Aorta (tissue), 5 donors: ENCODE measurements around the gene STIP1. TPM values are rescaled to one million over a fixed set of nuclear protein-coding genes. Genes with fewer than 3 reads are reported as not detected.
A peak's percentile ranks its signal among the peaks of the same experiment; 100 is the strongest.

ENCODE experiments used
- ATAC-seq: fragments of 200-7000 bp; cut with Tn5 transposase; one replicate; pipeline ENCODE4 v1.9.1; 2022; ENCODE audit warnings: moderate library complexity; ENCODE audit not compliant: low FRiP score
- DNase-seq, 2 donors: peaks; one replicate each; pipeline ENCODE4 v3.0.0-alpha.2; 2020
- H3K27ac ChIP-seq, 2 donors: one replicate each; pipeline ENCODE4 v1.5.1; 2013; ENCODE audit warnings: low read length in 2 of 2, mild to moderate bottlenecking in 2 of 2, moderate library complexity in 2 of 2, control low read depth in 1 of 2, inconsistent platforms in 1 of 2, low read depth in 1 of 2
- H3K27me3 ChIP-seq, 2 donors: one replicate each; pipeline ENCODE4 v1.6.1; 2013; ENCODE audit warnings: control low read depth in 1 of 2, low read length in 1 of 2, mild to moderate bottlenecking in 1 of 2, moderate library complexity in 1 of 2; ENCODE audit not compliant: insufficient read depth in 2 of 2, control insufficient read depth in 1 of 2
- H3K36me3 ChIP-seq, 2 donors: one replicate each; pipeline ENCODE4 v1.6.1; 2013; ENCODE audit warnings: control low read depth in 1 of 2, low read length in 1 of 2, mild to moderate bottlenecking in 1 of 2; ENCODE audit not compliant: insufficient read depth in 2 of 2, control insufficient read depth in 1 of 2
- H3K4me1 ChIP-seq, 2 donors: one replicate each; pipeline ENCODE4 v1.6.1; 2013; ENCODE audit warnings: low read length in 2 of 2, control low read depth in 1 of 2, mild to moderate bottlenecking in 1 of 2, moderate library complexity in 1 of 2; ENCODE audit not compliant: insufficient read depth in 2 of 2, control insufficient read depth in 1 of 2
- H3K4me3 ChIP-seq, 2 donors: one replicate each; pipeline ENCODE4 v1.5.1; 2013; ENCODE audit warnings: low read length in 2 of 2, control low read depth in 1 of 2, mild to moderate bottlenecking in 1 of 2
- H3K9me3 ChIP-seq: one replicate; pipeline ENCODE4 v1.6.1; 2013; ENCODE audit warnings: mild to moderate bottlenecking, low read length; ENCODE audit not compliant: control insufficient read depth
- WGBS, 2 donors: extraction: QIAGEN DNeasy Blood & Tissue Kit; methylation state at CpG; one replicate each; pipeline ENCODE4 v1.1.7; 2013; 5-methylcytosine and 5-hydroxymethylcytosine counted together
- intact Hi-C, 2 donors: fragments of 100-400 bp; cut with DNase I; formaldehyde crosslinking; loops; one replicate each; pipeline versions ENCODE4 v1.14.2 to v1.15.0; 2022
- polyA plus RNA-seq, 2 donors: library from polyadenylated mRNA; stranded (reverse); fragments of 200-250 nt; gene quantifications; one replicate each; pipeline ENCODE4 v1.2.3, GENCODE V29; 2013
- total RNA-seq, 2 donors: library from RNA; stranded (reverse); fragmentation: NEBNext Ultra II Directional; extraction: Animal tissue kit (Norgen Biotek cat#: 25700); gene quantifications; one replicate each; pipeline ENCODE4 v1.2.1, GENCODE V29; 2021
- donor health status: healthy with polysubstance abuse.
- donor health status: Bipolar disorder and iron deficiency.
- donor health status: DM: no; HTN: no; CAD: no.
- donor health status: DM: no; HTN: no; CAD: no.
- donor health status: DM: yes; HTN: yes; CAD: no.

Gene STIP1
- total and polyA plus RNA-seq, 4 donors, result 31.0 to 111 (median 54.2) TPM

GRCh38 chr11:64165842-64166635 is 19.9 kb upstream of the STIP1 start, which contains the start of gene MACROD1:
MACROD1 (minus strand) TSS chr11:64166113; CDS start chr11:64165994, 119 bp downstream.
- Histone ChIP-seq H3K27me3 (no peaks in the 10 kb centered on the region), H3K9me3 (no peaks in the 10 kb centered on the region)

GRCh38 chr11:64170419-64170818 is 15.6 kb upstream of the STIP1 start:
- H3K4me1 ChIP-seq, result no peaks in the 10 kb centered on the region
- no peaks in the 10 kb centered on the region for H3K27me3 ChIP-seq
- DNase-seq, result no peak
- H3K4me3 ChIP-seq, result no peak overlapping the region
- WGBS, 2 donors, result 91% methylated on average over 4 of the region's 4 CpGs
- no peak overlapping the region for H3K27ac ChIP-seq
- no peak for ATAC-seq
- H3K9me3 ChIP-seq, result no peaks in the 10 kb centered on the region
- H3K36me3 ChIP-seq, result no peaks in the 10 kb centered on the region
- intact Hi-C loops, result no loop called here

More at GRCh38 chr11:64165842-64166635, 19.9 kb upstream of the STIP1 start, which contains the start of gene MACROD1:
- Histone ChIP-seq H3K36me3 (no peaks in the 10 kb centered on the region), H3K4me1 (no peaks in the 10 kb centered on the region), H3K4me3 (peak within 1 kb of the TSS; percentile 56 to 71), H3K27ac (no peak within 1 kb of the TSS)
- DNase-seq (peak; percentile 91 to 95), ATAC-seq (peak; percentile 93)
- intact Hi-C loops, result no loop called here
- 0 to 1% methylated on average over 72 to 92 of the region's 92 CpGs for WGBS, 2 donors

- intact Hi-C loops, result no loop called here
- no peaks in the 10 kb centered on the region for H3K4me1 ChIP-seq
- no peak overlapping the region for H3K27ac ChIP-seq
- H3K9me3 ChIP-seq, result no peaks in the 10 kb centered on the region
- WGBS, 2 donors, result 93 to 94% methylated on average over 4 of the region's 4 CpGs
- no peaks in the 10 kb centered on the region for H3K36me3 ChIP-seq
- ATAC-seq, result no peak
- no peaks in the 10 kb centered on the region for H3K27me3 ChIP-seq
- DNase-seq, result no peak
- no peak overlapping the region for H3K4me3 ChIP-seq
These were observed 12.2 kb upstream of the STIP1 start for GRCh38 chr11:64173616-64174355.

DNA sequence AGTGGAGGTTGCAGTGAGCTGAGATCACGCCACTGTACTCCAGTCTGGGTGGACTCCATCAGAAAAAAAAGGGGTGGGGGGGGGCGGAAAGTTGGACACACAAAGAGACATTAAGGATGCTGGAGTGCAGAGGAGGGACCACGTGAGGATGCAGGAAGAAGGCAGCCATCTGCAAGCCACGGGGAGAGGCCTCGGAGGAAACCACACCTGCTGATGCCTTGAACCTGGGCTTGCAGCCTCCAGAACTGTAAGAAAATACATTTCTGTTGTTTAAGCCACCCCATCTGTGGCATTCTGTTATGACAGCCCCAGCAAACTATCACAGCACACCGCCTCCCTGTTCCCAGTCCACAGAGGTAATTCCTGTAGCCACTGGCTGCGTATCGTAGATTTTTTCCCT is 9.2 kb upstream of the STIP1 start:
- Histone ChIP-seq H3K36me3 (no peaks in the 10 kb centered on the region), H3K9me3 (no peaks in the 10 kb centered on the region), H3K4me3 (no peak overlapping the region), H3K4me1 (no peaks in the 10 kb centered on the region), H3K27me3 (no peaks in the 10 kb centered on the region), H3K27ac (no peak overlapping the region)
- ATAC-seq (no peak), DNase-seq (no peak)
- WGBS, 2 donors, result 91 to 95% methylated on average over 8 of the region's 8 CpGs
- intact Hi-C loops, result no loop called here

DNA sequence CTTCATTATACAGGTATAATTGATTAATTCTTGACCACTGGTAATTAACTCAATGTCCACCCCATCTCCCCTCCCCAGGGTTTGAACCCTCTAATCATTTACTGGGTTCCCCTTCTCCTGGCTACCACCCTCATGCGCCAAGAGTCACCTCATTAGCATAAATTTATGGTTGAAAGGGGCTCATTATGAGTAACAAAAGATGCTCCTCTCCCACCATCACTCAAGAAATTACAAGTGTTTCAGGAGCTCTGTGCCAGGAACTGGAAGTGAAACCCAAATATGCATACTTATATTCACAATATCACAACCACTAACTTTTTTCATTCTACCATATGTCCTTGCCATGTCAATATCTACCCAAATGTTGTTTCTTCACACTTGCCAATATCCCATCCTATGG is 7.8 kb upstream of the STIP1 start:
- intact Hi-C loops, result no loop called here
- 96% methylated on average over 1 of the region's 1 CpG for WGBS, 2 donors
- Histone ChIP-seq H3K27ac (no peak overlapping the region), H3K4me1 (no peaks in the 10 kb centered on the region), H3K27me3 (no peaks in the 10 kb centered on the region), H3K4me3 (no peak overlapping the region), H3K36me3 (no peaks in the 10 kb centered on the region), H3K9me3 (no peaks in the 10 kb centered on the region)
- DNase-seq (no peak), ATAC-seq (no peak)

GRCh38 chr11:64178951-64179639 is 6.9 kb upstream of the STIP1 start:
- no peak overlapping the region for H3K27ac ChIP-seq
- no peaks in the 10 kb centered on the region for H3K9me3 ChIP-seq
- DNase-seq, result no peak
- intact Hi-C loops, result no loop called here
- no peaks in the 10 kb centered on the region for H3K27me3 ChIP-seq
- 95 to 96% methylated on average over 12 of the region's 12 CpGs for WGBS, 2 donors
- no peaks in the 10 kb centered on the region for H3K4me1 ChIP-seq
- no peak for ATAC-seq
- no peak overlapping the region for H3K4me3 ChIP-seq
- no peaks in the 10 kb centered on the region for H3K36me3 ChIP-seq

DNA sequence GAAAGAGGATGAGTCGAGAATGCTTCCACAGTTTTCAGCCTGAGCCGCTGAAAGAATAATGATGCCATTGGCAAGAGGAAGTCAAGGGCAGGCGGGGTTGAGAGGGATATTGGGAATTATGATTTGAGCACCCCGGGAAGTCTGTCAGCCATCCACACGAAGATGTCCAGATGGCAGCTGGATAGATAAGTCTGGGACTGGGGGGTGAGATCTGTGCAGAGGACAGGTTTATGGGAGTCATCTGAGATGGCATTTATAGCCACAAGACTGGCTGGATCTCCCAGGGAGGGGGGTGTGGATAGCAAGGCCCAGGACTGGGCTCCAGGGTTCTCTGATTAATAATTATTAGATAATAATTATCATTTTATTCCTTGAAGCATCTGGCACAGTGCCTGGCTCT is 5.1 kb upstream of the STIP1 start:
- intact Hi-C loops, result no loop called here
- Histone ChIP-seq H3K36me3 (no peaks in the 10 kb centered on the region), H3K27ac (peak overlapping the region in 1 of 2 donors; percentile 12), H3K27me3 (no peaks in the 10 kb centered on the region), H3K9me3 (no peaks in the 10 kb centered on the region), H3K4me1 (no peaks in the 10 kb centered on the region), H3K4me3 (no peak overlapping the region)
- WGBS, 2 donors, result 56 to 59% methylated on average over 5 of the region's 5 CpGs
- no peak for ATAC-seq
- no peak for DNase-seq

- peak; percentile 75 for ATAC-seq
- no peak overlapping the region for H3K4me3 ChIP-seq
- WGBS, 2 donors, result 30 to 31% methylated on average over 16 to 17 of the region's 17 CpGs
- no peaks in the 10 kb centered on the region for H3K36me3 ChIP-seq
- peak overlapping the region; percentile 30 to 69 for H3K27ac ChIP-seq
- H3K9me3 ChIP-seq, result no peaks in the 10 kb centered on the region
- peak; percentile 97 for DNase-seq
- no peaks in the 10 kb centered on the region for H3K4me1 ChIP-seq
- intact Hi-C loops, result no loop called here
- no peaks in the 10 kb centered on the region for H3K27me3 ChIP-seq
These were observed 4.2 kb upstream of the STIP1 start for GRCh38 chr11:64181506-64182411.
